Stimulated activated CD4-positive, alpha-beta T cell treated with anti-CD3 and anti-CD28 coated beads, Interleukin-1b, Interleukin-23, amount 100 ng/mL, for 4 hours (primary cell): Measurements from ENCODE around the gene PHLPP1.
"Not testable (repeated sequence)": the region's sequence is repeated elsewhere in the genome, so short reads cannot be mapped to it uniquely, and the experiment has no call there.

ENCODE experiments used
- DNase-seq, 2 donors: peaks; one replicate each; pipeline ENCODE4 v3.0.0-alpha.2; 2020; ENCODE audit warnings: low read depth in 2 of 2

The PHLPP1 gene

DNA sequence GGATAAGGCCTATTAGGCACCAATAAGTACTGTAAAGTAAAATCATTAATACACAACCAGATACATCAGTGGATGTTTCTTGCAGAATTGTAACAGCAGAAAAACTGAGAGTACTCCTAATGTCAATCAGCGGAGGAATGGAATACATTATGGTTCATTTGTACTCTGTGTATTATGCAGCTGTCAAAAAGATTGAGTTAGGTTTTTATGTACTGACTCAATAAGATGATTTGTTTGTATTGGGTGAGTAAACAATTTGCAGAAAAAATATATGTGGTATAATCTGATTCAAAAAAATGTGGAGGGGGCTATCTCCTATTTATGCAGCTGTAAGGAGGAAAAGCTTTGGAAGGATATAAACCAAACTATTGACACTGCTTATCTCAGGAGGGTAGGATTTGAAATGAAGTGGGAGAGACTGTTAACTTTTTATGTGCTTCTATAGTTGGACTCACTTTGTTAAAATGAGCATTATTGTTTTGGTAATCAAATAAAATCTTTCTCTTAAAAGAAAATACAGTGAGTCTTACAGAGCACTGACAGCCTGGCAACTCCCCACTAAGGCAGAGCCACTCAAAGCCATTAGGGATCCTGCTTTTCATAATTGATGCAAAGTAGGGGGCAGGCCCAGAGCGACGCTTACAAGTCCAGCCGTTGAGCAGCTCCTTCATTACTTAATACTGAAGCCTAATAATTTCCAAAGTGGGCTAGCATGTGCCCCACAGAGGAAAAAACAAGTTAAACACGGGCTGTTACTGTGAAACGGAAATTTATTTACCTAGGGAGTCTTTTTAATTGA lies 168.8 kb downstream of the PHLPP1 start:
- no peak for DNase-seq

- DNase-seq: no peak
Measured at GRCh38 chr18:62885804-62886203, 170.5 kb downstream of the PHLPP1 start.

DNA sequence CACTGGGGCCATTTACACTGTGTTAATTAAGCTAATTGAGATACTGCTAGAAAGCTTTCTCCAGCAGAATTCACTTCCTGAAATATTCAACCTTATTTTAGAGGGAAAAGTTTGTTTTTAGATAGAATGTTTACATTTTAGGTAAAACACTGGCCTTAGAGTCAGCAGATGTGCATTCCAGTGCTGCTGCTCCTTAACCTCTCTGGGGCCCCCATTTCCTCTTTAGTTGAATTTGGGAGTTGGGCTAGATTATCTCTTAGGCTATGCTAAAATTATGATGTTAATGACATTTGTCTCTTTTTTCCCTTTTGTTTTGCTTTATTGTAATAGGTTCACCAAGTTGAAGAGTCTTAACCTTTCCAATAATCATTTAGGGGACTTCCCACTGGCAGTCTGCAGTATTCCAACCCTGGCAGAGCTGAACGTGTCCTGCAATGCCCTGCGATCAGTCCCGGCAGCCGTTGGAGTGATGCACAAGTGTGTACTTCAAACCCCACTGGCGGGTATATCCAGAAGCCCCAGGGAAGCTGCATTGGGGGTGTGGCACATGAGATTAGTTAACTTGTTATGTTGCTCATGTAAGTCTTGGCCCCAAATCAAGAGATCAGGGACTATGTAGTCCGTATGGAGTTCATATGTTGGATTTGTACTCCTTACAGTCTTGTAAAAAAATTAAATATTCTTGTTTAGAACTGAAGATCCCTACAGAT lies 179.5 kb downstream of the PHLPP1 start:
- no peak for DNase-seq

GRCh38 chr18:62897153-62897552 lies 181.8 kb downstream of the PHLPP1 start:
- DNase-seq: no peak

DNA sequence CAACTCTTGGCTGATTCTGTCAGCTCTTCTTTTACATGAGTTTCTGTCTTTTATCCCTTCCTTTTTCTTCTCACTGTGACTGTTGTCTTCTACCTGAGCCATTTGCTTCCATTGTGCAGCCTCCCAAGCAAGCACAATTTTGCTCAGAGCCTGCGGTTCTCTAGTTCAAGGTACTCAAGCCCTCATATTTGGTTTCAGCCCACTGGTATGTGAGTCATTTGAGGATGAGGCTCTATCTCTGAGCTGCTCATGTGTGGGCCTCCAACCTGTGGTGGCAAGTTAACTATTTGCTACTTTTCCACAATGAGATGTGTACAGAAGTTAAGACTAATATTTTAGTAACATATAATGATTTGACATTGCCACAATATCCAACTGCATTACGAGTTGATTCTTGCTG lies 183.0 kb downstream of the PHLPP1 start:
- no peak for DNase-seq

- no peak for DNase-seq
Measured at GRCh38 chr18:62899534-62899933, 184.2 kb downstream of the PHLPP1 start.

GRCh38 chr18:62900132-62900883 lies 185.0 kb downstream of the PHLPP1 start:
- no peak for DNase-seq

DNA sequence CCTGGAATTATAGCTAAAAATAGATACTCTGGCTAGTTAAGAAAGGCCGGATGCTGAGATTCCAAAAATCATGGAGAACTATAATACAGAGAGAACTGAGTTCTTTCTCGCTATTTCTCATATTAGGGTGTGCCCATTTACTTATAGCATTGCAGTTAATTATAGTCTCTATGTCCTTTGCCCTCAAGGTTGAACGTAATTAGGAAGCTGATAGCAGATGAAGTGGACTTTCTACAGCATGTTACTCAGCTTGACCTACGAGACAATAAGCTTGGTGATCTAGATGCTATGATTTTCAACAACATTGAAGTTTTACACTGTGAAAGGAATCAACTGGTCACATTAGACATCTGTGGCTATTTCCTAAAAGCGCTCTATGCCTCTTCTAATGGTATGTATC lies 187.4 kb downstream of the PHLPP1 start:
- no peak for DNase-seq

DNA sequence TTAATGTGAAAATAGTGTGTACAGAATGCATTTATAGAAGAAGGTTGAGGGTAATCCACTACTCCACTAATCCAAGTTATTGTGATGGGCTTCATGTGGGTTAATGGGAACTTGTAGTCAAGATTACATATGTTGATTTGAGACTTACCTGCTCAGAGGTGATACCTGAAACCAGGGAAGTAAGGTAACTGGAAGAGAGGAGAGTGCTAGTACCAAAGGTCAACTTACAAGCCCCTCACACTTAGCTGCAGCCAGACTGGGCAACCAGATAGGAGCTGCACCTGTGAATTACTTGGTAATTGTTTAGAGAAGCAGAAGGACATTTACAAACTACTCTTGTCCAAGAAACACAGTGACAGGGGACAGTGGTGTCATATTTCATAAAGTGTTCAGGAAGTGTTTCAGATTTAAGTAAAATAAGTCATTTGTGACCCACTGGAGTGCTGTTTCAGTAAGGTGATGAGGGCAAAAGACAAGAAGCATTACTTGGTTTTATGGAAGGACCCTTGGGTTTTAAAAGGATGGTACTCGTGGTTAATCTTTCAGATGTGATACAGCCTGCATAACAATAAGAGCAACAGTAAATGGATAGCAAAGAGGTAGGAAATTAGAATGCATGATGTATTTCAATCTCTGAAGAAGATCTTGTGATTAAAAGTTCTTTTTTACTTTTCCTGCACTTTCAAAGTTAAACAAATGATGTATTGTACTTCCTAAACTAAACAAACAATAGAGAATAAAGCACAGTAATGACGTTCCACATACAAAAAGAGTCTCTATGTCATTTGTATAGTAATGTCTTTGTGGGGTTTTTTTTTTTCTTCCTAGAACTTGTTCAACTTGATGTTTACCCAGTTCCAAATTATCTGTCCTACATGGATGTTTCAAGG lies 189.3 kb downstream of the PHLPP1 start:
- DNase-seq: no peak

DNA sequence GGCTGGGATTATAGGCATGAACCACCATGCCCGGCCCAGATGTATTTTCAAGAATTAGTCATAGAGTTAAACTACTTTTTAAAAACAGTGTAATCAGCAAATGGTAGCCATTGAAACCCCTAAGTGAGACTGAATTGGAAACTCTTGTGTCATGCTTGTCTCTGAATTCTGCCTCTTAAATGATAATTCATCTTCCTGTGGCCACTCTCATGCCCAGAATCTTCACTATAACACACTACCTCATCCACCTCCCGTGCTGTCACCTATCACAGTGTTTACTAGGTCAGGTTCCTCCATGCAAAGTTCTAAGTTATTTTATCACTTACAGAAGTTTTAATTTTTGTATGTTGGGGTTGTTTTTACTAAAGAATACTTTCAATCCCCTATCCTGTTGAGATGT lies 197.5 kb downstream of the PHLPP1 start:
- DNase-seq: no peak

DNA sequence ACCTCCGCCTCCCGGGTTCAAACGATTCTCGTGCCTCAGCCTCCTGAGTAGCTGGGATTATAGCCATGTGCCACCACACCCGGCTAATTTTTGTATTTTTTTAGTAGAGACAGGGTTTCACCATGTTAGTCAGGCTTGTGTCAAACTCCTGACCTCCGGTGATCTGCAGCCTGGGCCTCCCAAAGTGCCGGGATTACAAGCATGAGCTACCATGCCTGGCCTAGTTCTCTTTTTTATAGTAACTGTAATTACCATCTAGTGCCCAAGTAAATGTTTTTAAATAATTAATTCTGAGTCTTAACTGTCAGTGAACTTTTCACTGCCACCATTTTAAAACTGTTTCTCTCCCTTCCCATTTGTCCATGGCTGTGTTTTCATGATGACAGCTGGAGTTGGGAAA lies 198.5 kb downstream of the PHLPP1 start:
- not testable (repeated sequence) for DNase-seq

DNA sequence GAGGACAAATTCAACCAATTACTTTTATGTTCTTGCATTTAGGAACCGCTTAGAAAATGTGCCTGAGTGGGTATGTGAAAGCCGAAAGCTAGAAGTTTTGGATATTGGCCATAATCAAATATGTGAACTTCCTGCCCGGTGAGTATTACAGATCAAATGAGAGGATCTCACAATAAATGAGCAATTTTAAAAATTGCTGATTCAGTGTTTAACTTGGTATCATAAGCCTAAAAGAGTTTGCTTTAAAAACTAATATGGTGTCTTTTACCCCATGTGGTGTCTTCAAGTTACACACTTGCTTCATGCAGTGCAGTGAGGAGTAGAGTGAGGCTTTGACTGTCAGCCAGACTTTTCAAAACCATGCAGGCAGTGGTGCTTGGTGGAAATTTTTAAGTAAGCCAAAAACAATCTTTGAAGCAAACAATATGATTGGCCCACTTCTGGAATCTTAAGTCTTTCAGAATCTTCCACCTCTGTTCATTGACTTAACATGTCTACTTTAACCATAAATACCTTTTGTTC lies 199.6 kb downstream of the PHLPP1 start:
- no peak for DNase-seq

DNA sequence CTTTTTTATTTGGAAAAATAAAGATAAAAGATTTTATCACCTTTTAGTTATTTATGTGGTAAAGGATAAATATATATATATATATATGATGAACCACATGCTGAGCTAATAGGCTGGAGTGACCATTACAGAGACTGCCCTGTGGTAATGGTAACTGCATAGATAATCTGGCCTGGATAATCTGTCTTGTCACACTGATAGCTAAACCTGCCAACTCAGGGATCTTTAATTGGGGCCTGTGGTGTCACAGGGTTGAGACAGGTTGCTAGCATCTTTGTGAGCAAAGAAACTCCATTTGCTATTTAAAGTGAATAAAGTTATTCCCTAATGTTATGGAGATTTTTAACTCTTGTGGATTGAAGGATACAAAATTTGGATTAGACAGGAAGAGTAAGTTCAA lies 203.0 kb downstream of the PHLPP1 start:
- DNase-seq: no peak

DNA sequence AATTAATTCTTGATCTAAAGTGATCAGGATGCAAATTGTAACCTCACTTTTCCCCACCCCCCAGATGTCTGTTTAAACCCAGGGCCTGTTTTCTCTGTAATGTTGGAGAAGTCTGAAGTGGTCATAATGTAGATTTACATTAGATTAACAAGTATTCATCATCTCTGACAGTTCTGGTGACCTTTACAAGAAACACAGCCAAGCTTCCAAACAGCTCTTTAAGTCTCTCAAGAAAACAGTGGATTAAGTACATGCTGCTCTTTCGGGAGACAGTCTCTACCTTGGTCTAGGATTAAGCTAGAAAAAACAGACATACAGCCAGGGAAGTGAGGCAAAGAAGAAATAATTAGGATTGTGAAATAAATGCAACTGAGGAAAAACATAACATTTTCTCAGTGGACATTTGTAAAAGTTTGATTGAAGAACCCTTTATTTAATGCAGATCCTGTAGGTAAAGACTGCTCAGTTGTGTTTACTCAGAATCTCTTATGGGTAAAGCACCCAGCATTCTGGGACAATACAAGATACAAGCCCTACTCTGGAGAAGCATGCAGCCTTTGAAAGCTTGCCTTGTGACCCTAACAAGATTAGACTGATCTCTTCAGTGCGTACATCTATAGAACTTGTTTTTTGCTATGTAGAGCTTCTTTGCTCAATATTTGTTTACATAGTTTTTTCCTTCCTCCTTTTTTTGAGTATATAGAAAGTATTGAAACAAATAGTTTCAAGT lies 203.9 kb downstream of the PHLPP1 start:
- no peak for DNase-seq

DNA sequence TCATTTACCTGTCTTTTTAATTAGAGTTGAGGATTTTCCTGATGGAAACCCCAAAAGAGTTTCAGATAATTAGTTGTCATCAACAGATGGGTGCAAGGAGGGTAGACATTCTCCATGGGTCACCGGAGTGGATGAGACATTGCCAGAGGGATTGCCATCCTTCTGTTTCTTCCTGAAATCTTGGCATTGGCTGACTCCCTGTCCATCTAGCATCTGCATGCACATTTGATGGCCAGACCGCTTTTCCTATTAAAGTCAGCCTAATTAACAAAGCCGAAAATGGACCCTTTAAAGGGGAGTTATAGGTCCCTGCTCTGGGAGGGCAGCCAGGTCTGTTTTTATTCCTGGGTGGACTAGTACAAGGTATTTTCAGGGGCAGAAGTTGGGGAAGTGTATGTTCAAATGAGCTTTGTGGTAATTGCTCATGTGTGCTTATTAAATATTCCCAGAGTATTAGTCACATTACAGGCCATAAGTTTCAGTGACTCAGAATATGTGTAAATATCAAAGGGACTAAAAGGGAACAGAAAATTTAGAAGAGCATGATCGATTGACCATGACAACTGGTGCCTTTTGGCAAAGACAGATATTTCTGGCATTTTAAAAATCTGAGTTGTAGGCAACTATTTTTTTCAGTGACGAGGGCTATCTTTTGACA lies 209.8 kb downstream of the PHLPP1 start:
- DNase-seq: no peak

DNA sequence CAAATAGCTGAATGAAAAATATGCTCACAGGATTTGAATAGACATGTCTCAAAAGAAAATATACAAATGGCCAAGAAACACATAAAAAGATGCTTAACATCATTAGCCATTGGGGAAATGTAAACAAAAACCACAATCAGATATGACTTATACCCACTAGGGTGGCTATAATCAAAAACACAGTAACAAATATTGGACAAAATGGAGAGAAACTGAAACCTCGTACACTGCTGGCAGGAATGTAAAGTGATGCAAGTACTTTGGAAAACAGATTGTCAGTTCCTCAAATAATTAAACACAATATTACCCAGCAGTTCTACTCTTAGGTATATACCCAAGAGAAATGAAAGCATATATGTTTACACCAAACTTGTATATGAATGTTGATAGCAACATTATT lies 213.0 kb downstream of the PHLPP1 start:
- no peak for DNase-seq

DNA sequence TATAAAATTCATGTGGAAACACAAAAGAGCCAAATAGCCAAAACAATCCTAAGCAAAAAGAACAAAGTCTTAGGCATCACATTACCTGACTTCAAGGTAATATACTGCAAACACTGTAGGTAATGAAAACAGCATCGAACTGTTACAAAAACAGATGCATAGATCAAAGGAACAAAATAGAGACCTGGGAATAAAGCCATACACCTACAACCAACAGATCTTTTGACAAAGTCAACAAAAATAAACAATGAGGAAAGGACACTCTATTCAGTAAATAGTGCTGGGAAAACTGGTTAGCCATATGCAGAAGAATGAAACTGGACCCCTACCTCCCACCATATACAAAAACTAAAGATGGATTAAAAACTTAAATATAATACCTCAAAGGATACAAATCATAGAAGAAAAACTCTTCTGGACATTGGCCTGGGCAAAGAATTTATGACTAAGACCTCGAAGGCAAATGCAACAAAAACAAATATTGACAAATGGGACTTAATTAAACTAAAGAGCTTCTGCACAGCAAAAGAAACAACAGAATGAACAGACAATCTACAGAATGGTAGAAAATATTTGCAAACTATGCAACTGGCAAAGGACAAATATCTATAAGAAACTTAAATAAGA lies 218.0 kb downstream of the PHLPP1 start:
- DNase-seq: no peak

- DNase-seq: no peak
Measured at GRCh38 chr18:62935994-62936393, 220.7 kb downstream of the PHLPP1 start.

DNA sequence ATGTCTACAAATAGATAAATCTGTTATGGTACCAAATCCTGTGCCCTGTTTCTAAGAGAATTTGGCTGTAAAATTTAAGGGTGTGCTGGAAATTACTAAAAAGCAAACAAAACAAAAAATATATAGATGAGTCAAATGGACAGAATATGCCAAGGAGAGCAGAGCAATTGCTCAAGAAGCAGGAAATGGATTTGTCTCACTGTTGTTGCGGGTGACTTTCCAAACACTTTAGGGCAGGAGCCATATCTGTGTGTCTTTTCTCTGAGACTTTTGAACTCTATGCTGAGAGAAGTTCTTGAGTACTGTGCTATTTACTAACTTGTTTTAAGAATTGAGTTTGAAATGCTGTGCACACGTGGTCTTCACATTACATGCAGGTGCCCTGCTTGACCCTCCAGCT lies 221.7 kb downstream of the PHLPP1 start:
- DNase-seq: no peak

DNA sequence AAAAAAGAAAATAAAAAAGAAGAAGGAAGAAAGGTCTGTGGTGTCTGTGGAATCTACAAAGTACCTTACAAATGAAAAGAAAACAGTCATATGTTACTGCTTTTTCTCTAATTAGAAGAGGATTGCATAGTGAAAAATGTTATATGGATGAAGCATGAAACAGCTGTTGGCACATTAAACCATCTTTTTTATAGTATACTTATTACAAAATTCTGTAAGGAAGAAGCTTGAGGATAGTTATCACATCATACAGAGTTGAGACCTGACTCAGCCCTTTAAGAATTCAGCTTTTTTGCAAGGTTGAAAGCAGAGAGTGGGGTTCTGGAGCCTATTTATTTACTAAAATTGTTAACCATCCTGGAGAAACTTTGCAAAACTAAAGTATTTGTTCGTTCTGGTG lies 222.7 kb downstream of the PHLPP1 start:
- DNase-seq: no peak
